KMS-11 (cell line): ENCODE results near the gene UBTF.
A peak's percentile ranks its signal among the peaks of the same experiment; 100 is the strongest.

ENCODE experiments used
- H2AFZ ChIP-seq: fragments of 200-600 bp; sonication (generic); 2 replicates; pipeline ENCODE4 v1.6.1; 2016; ENCODE audit warnings: antibody characterized with exemption, mixed run types, low read depth
- H3K27ac ChIP-seq: fragments of 200-600 bp; sonication (generic); 2 replicates; pipeline ENCODE4 v1.6.1; 2016; ENCODE audit warnings: mild to moderate bottlenecking, mixed run types
- H3K27me3 ChIP-seq: fragments of 200-600 bp; sonication (generic); 2 replicates; pipeline ENCODE4 v1.6.1; 2017; ENCODE audit warnings: mild to moderate bottlenecking, low read depth, mixed run types, moderate library complexity; ENCODE audit not compliant: insufficient read depth
- H3K36me3 ChIP-seq: fragments of 200-600 bp; sonication (generic); 2 replicates; pipeline ENCODE4 v1.6.1; 2017; ENCODE audit warnings: mild to moderate bottlenecking, mixed run types; ENCODE audit not compliant: insufficient read depth
- H3K4me1 ChIP-seq: fragments of 200-600 bp; sonication (generic); 2 replicates; pipeline ENCODE4 v1.6.1; 2016; ENCODE audit warnings: mild to moderate bottlenecking, low read depth, mixed run types; ENCODE audit not compliant: poor library complexity, severe bottlenecking
- H3K4me2 ChIP-seq: fragments of 200-600 bp; sonication (generic); 2 replicates; pipeline ENCODE4 v1.7.0; 2016; ENCODE audit warnings: mild to moderate bottlenecking, mixed run types
- H3K4me3 ChIP-seq: fragments of 200-600 bp; sonication (generic); IDR thresholded peaks from 2 replicates; pipeline ENCODE4 v1.6.1; 2017; ENCODE audit warnings: low read depth, low read length, mixed read lengths; ENCODE audit not compliant: insufficient read depth
- H3K79me2 ChIP-seq: fragments of 200-600 bp; sonication (generic); 2 replicates; pipeline ENCODE4 v1.6.1; 2016; ENCODE audit warnings: low read depth, mixed run types; ENCODE audit not compliant: insufficient read depth
- H3K9ac ChIP-seq: fragments of 200-600 bp; sonication (generic); 2 replicates; pipeline ENCODE4 v1.6.1; 2016; ENCODE audit warnings: mild to moderate bottlenecking, mixed run types
- H4K20me1 ChIP-seq: fragments of 200-600 bp; sonication (generic); 2 replicates; pipeline ENCODE4 v1.6.1; 2016; ENCODE audit warnings: mild to moderate bottlenecking, mixed run types; ENCODE audit not compliant: insufficient read depth
- TF ChIP-seq, protein P1 (sequence below): fragments of 200-600 bp; sonication (generic); conservative IDR thresholded peaks from 2 replicates; pipeline ENCODE4 v1.6.1; 2017; ENCODE audit warnings: low read depth, mild to moderate bottlenecking, antibody characterized with exemption, low read length, moderate library complexity, mixed read lengths

Gene UBTF

DNA sequence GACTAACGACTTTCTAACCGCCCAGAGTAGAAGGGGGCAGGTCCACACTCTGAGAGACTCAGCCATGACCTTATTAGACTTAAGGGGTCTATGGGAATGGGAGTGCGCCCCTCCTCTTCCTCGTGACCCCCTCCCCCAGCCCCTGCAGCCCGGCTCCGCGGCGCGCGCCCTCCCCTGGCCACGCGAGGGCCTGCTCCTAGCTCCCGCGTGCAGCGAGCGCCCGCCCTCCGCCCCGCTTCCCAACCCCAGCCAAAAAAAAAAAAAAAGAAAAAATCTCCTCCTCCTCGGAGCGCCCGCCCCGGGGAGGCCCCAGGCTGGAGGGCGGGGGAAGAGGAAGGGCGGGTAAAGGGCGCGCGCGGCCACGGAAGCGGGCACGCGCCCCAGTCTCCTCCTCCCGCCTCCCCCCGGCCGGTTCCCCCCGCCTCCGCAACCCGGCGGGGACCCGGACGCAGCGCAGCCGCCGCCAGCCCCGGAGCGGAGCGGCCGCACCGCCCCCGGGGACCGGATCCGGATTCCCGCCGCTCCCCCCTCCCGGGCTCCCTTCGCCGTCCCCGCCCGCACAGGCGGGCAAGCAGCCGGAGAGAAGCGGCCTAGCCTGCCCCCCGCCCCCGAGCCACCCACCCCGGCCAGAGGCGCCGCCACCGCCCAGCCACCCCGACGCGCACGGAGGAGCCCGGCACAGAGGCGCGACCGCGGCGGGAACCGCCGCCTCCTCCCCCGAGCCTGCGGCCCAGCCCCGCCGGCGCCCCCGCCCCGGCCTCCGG, 949 bp downstream of the UBTF start:
- no peaks in the 10 kb centered on the region for H4K20me1 ChIP-seq
- H3K4me2 ChIP-seq = peak overlapping the region; percentile 81; the same call in 1 of the 2 replicates
- peak overlapping the region; percentile 79 for H3K9ac ChIP-seq
- peak overlapping the region; percentile 69 for H3K4me3 ChIP-seq
- H3K4me1 ChIP-seq = peaks cover 33% of the 10 kb centered on the region
- H2AFZ ChIP-seq = peak overlapping the region; percentile 23; the same call in 1 of the 2 replicates
- H3K27ac ChIP-seq = peak overlapping the region; percentile 96
- peaks cover 9% of the 10 kb centered on the region; the same call in 1 of the 2 replicates for H3K36me3 ChIP-seq
- H3K79me2 ChIP-seq = peaks cover 48% of the 10 kb centered on the region
- no peaks in the 10 kb centered on the region for H3K27me3 ChIP-seq
- TF ChIP-seq, protein P1, sequence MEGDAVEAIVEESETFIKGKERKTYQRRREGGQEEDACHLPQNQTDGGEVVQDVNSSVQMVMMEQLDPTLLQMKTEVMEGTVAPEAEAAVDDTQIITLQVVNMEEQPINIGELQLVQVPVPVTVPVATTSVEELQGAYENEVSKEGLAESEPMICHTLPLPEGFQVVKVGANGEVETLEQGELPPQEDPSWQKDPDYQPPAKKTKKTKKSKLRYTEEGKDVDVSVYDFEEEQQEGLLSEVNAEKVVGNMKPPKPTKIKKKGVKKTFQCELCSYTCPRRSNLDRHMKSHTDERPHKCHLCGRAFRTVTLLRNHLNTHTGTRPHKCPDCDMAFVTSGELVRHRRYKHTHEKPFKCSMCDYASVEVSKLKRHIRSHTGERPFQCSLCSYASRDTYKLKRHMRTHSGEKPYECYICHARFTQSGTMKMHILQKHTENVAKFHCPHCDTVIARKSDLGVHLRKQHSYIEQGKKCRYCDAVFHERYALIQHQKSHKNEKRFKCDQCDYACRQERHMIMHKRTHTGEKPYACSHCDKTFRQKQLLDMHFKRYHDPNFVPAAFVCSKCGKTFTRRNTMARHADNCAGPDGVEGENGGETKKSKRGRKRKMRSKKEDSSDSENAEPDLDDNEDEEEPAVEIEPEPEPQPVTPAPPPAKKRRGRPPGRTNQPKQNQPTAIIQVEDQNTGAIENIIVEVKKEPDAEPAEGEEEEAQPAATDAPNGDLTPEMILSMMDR = peak; percentile 77

DNA sequence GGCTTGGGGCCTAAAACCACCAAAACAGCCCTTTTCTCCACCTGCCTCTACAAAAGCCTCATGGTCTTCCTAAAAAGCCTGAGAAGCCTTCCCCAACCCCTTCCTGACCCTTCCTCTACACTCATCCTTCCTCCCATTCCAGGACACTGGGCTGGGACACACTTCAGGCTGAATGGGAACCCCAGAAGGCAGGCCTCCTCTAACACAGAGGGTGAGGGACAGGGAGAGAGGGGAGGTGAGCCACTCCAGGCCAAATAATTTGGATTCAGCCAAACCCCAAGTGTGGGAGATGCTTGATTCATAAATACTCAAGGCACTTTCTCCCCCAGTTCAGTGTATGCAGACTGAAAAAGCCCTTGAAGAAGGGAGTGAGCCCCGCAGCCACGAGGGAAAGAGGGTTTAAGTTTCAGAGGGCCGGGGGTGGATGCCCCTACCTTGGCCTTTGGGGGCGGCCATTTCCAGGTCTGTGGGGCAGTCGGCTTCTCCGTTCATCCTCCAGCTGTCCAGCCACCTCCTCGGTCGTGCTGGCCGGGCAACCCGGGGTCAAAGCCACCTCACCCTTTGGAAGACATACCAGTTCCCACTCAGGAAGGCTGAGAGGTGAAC, 1.6 kb downstream of the UBTF start:
- TF ChIP-seq, protein P1 = no peak; the same call in 1 of the 2 replicates
- Histone ChIP-seq H3K27ac (peak overlapping the region; percentile 96), H4K20me1 (no peaks in the 10 kb centered on the region), H3K4me1 (peaks cover 26% of the 10 kb centered on the region), H3K9ac (peak overlapping the region; percentile 79), H3K79me2 (peaks cover 48% of the 10 kb centered on the region), H3K4me3 (peak overlapping the region; percentile 69), H2AFZ (peak overlapping the region; percentile 23; the same call in 1 of the 2 replicates), H3K27me3 (no peaks in the 10 kb centered on the region), H3K36me3 (peaks cover 9% of the 10 kb centered on the region; the same call in 1 of the 2 replicates), H3K4me2 (peak overlapping the region; percentile 81)

DNA sequence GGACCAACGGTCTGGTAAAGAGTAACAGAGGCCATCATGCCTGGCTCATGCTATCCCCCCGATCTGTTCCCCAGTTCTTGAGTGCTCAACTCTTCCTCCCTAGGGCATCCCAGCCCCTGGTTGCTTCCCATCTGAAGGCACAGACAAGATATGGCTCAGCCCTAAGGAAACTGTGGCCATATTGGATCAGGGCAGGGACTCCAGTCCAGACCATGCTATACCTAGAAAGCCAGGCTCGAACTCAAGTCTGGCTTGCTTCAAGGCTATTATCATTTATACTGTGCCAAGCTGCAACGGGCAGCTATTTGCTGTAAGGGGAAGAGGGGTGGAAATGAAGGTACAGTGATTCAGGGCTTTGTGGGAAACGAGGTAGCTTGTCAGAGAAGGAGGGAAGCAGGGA, 2.8 kb downstream of the UBTF start:
- Histone ChIP-seq H3K27me3 (no peaks in the 10 kb centered on the region), H3K27ac (peak overlapping the region; percentile 96; the same call in 1 of the 2 replicates), H3K79me2 (peaks cover 38% of the 10 kb centered on the region), H3K9ac (peak overlapping the region; percentile 79; the same call in 1 of the 2 replicates), H4K20me1 (no peaks in the 10 kb centered on the region), H3K4me3 (no peak overlapping the region), H3K4me2 (peak overlapping the region; percentile 81), H3K36me3 (peaks cover 9% of the 10 kb centered on the region; the same call in 1 of the 2 replicates), H3K4me1 (peaks cover 17% of the 10 kb centered on the region), H2AFZ (no peak overlapping the region)
- TF ChIP-seq, protein P1 = no peak

DNA sequence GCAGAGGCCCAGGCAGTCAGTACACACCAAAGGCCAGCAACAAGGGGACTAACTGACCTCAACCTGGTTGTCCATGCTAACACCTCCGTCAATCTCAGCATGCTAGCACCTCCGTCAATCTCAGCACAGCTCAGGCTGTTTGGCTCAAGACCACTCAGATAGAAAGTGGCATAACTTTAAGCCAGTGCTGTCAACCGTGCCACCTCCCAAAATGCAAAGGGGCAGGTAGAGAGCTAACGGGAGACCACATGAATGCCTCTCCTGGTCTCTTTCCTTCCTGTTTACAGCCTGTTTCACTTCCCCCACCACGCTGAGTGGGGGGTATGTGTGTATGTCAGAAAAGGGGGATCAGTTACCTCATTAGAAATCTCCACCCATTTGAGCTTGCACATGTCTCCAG, 3.3 kb downstream of the UBTF start:
- Histone ChIP-seq H3K27me3 (no peaks in the 10 kb centered on the region), H3K4me2 (peak overlapping the region; percentile 1; the same call in 1 of the 2 replicates), H3K9ac (peak overlapping the region; percentile 79; the same call in 1 of the 2 replicates), H3K4me1 (peaks cover 17% of the 10 kb centered on the region), H3K79me2 (peaks cover 33% of the 10 kb centered on the region), H4K20me1 (no peaks in the 10 kb centered on the region), H2AFZ (no peak overlapping the region), H3K27ac (no peak overlapping the region; the same call in 1 of the 2 replicates), H3K4me3 (no peak overlapping the region), H3K36me3 (peaks cover 9% of the 10 kb centered on the region; the same call in 1 of the 2 replicates)
- TF ChIP-seq, protein P1 = no peak
